ENCODE data around the gene DSG3. TPM values are rescaled to one million over a fixed set of nuclear protein-coding genes. Genes with fewer than 3 reads are reported as not detected.

Gene DSG3
- total RNA-seq, 2 donors from 2014 or later, result not detected

DNA sequence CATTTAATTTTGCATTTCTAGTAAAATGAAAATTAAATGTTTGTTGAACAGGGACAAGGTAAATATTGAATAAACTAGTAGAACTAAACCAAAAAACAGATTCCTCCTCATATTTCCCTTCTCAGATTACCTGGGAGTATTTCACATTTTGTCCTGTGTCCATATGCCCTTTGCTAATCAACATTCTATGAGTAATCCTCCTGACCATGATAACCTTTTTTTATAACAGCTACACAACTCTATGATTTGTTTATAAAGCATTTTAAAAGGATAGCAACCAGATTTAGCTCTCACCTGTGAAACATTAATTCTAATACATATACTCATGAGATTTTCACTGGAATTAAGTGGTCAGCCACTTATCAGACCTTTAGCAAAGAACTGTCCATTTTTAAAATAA is 43.3 kb downstream of the DSG3 start:
- H3K4me3 Mint-ChIP-seq, result no peak overlapping the region
- no peaks in the 10 kb centered on the region for H3K36me3 Mint-ChIP-seq (ENCODE audit: low read depth)
- no peaks in the 10 kb centered on the region for H3K9me3 Mint-ChIP-seq
- H3K27ac Mint-ChIP-seq, result no peak overlapping the region
- Histone ChIP-seq H3K4me3 (ENCODE audit: low read length) (no peak overlapping the region), H3K9me3 (ENCODE audit: control insufficient read depth, low read length) (no peaks in the 10 kb centered on the region), H3K27ac (ENCODE audit: low read depth, low read length) (no peak overlapping the region), H3K9ac (ENCODE audit: extremely low read depth, low read length, poor library complexity, severe bottlenecking) (no peak overlapping the region), H3K27me3 (ENCODE audit: control insufficient read depth, insufficient read depth, low read length, poor library complexity, severe bottlenecking) (no peaks in the 10 kb centered on the region), H3K4me1 (ENCODE audit: control insufficient read depth, insufficient read depth, low read length) (no peaks in the 10 kb centered on the region), H3K36me3 (ENCODE audit: control insufficient read depth, insufficient read depth, low read length) (no peaks in the 10 kb centered on the region)
- H3K4me1 Mint-ChIP-seq, result peaks cover 6% of the 10 kb centered on the region
- TF ChIP-seq, protein P1, sequence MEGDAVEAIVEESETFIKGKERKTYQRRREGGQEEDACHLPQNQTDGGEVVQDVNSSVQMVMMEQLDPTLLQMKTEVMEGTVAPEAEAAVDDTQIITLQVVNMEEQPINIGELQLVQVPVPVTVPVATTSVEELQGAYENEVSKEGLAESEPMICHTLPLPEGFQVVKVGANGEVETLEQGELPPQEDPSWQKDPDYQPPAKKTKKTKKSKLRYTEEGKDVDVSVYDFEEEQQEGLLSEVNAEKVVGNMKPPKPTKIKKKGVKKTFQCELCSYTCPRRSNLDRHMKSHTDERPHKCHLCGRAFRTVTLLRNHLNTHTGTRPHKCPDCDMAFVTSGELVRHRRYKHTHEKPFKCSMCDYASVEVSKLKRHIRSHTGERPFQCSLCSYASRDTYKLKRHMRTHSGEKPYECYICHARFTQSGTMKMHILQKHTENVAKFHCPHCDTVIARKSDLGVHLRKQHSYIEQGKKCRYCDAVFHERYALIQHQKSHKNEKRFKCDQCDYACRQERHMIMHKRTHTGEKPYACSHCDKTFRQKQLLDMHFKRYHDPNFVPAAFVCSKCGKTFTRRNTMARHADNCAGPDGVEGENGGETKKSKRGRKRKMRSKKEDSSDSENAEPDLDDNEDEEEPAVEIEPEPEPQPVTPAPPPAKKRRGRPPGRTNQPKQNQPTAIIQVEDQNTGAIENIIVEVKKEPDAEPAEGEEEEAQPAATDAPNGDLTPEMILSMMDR (conservative IDR thresholded peaks at IDR 0.05), result no peak
- DNase-seq, result no peak
- H3K27me3 Mint-ChIP-seq (ENCODE audit: insufficient read depth), result no peaks in the 10 kb centered on the region

DNA sequence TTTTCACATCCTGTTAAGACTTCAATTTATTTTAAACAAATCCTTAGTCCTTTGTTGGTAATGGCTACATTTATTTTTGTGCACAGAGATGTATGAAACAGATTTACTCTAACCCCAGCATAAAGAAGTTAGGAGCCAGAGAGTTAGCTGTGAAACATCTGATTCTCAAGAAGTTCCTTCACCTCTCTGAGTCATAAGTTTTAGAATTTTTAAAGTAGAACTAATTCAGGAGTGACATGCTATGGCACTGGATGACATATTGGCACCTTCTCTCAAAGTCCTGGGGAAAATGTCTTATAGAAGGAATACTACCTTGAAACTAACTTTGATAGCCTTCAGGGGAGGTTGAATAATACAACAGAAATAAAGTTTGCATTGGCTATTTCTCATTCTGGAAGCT is 44.0 kb downstream of the DSG3 start:
- H3K27ac Mint-ChIP-seq, result no peak overlapping the region
- peaks cover under 1% of the 10 kb centered on the region for H3K27me3 Mint-ChIP-seq (ENCODE audit: insufficient read depth)
- TF ChIP-seq, protein P1 (conservative IDR thresholded peaks at IDR 0.05), result no peak
- no peaks in the 10 kb centered on the region for H3K4me1 ChIP-seq (ENCODE audit: control insufficient read depth, insufficient read depth, low read length)
- DNase-seq, result no peak
- no peaks in the 10 kb centered on the region for H3K27me3 ChIP-seq (ENCODE audit: control insufficient read depth, insufficient read depth, low read length, poor library complexity, severe bottlenecking)
- H3K36me3 Mint-ChIP-seq (ENCODE audit: low read depth), result no peaks in the 10 kb centered on the region
- H3K9me3 Mint-ChIP-seq, result no peaks in the 10 kb centered on the region
- no peak overlapping the region for H3K4me3 ChIP-seq (ENCODE audit: low read length)
- H3K4me1 Mint-ChIP-seq, result peaks cover 6% of the 10 kb centered on the region
- no peak overlapping the region for H3K4me3 Mint-ChIP-seq
- no peaks in the 10 kb centered on the region for H3K9me3 ChIP-seq (ENCODE audit: control insufficient read depth, low read length)
- H3K9ac ChIP-seq (ENCODE audit: extremely low read depth, low read length, poor library complexity, severe bottlenecking), result no peak overlapping the region
- H3K36me3 ChIP-seq (ENCODE audit: control insufficient read depth, insufficient read depth, low read length), result no peaks in the 10 kb centered on the region
- H3K27ac ChIP-seq (ENCODE audit: low read depth, low read length), result no peak overlapping the region

DNA sequence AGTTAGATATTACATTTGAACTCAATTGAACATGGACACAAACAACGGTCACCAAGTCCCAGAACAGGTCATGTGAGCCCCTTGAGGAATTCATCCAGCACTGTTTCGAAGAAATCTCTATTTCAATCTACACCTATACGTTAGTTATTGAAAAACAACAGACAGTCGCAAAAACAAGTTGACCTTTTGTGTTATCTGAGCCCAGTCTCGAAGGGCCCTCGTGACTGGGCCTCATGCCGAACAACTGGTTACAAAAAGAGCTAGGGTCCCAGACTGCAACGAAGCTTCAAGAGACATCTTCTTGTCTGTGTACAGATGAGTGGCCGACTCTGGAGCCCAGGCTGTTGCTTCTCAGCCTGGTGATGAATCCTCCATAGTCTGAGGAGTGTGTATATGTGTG is 45.1 kb downstream of the DSG3 start:
- Mint-ChIP-seq H3K27ac (no peak overlapping the region), H3K27me3 (ENCODE audit: insufficient read depth) (peaks cover 7% of the 10 kb centered on the region)
- WGBS, 2 experiments (ENCODE audit: insufficient coverage in 1 of 2, insufficient read length in 1 of 2), result 93 to 98% methylated on average over 4 to 9 of the region's 9 CpGs

More for the DNA sequence above, 45.1 kb downstream of the DSG3 start:
- Histone ChIP-seq H3K27me3 (ENCODE audit: control insufficient read depth, insufficient read depth, low read length, poor library complexity, severe bottlenecking) (peaks cover 5% of the 10 kb centered on the region), H3K36me3 (ENCODE audit: control insufficient read depth, insufficient read depth, low read length) (no peaks in the 10 kb centered on the region), H3K27ac (ENCODE audit: low read depth, low read length) (no peak overlapping the region), H3K4me1 (ENCODE audit: control insufficient read depth, insufficient read depth, low read length) (no peaks in the 10 kb centered on the region), H3K9me3 (ENCODE audit: control insufficient read depth, low read length) (no peaks in the 10 kb centered on the region), H3K4me3 (ENCODE audit: low read length) (no peak overlapping the region), H3K9ac (ENCODE audit: extremely low read depth, low read length, poor library complexity, severe bottlenecking) (no peak overlapping the region)
- no peak overlapping the region for H3K4me3 Mint-ChIP-seq
- no peaks in the 10 kb centered on the region for H3K9me3 Mint-ChIP-seq
- DNase-seq, result no peak
- TF ChIP-seq, protein P1 (conservative IDR thresholded peaks at IDR 0.05), result no peak
- peaks cover 4% of the 10 kb centered on the region for H3K4me1 Mint-ChIP-seq
- no peaks in the 10 kb centered on the region for H3K36me3 Mint-ChIP-seq (ENCODE audit: low read depth)

Data from endodermal cell (in vitro differentiated cells).